Natural killer cell (primary cell): ENCODE data around the gene RPRD1B. TPM values are rescaled to one million over a fixed set of nuclear protein-coding genes. Genes with fewer than 3 reads are reported as not detected.

ENCODE experiments used
- ATAC-seq, 3 donors: fragments of 150-1000 bp in 2 of 3; fragments of 200-7000 bp in 1 of 3; cut with Tn5 transposase; 1 replicate in 1 of 3; 2 replicates in 2 of 3; pipeline ENCODE4 v1.10.0; 2021; ENCODE audit warnings: mild to moderate bottlenecking in 2 of 3, moderate library complexity in 2 of 3
- DNase-seq, 2 donors: peaks; one replicate each; pipeline versions ENCODE4 v3.0.0 to v3.0.0-alpha.2; 2013 to 2021; ENCODE audit warnings: mixed read lengths in 1 of 2
- H3K27ac ChIP-seq: one replicate; pipeline ENCODE4 v1.5.1; 2013; ENCODE audit warnings: mild to moderate bottlenecking, low read length
- H3K27me3 ChIP-seq: one replicate; pipeline ENCODE4 v1.6.1; 2013; ENCODE audit warnings: low read length; ENCODE audit not compliant: control insufficient read depth, insufficient read depth
- H3K36me3 ChIP-seq: one replicate; pipeline ENCODE4 v1.6.1; 2013; ENCODE audit warnings: low read length; ENCODE audit not compliant: control insufficient read depth, insufficient read depth
- H3K4me1 ChIP-seq: one replicate; pipeline ENCODE4 v1.6.1; 2013; ENCODE audit warnings: low read length; ENCODE audit not compliant: control insufficient read depth, insufficient read depth
- H3K4me3 ChIP-seq: one replicate; pipeline ENCODE4 v1.5.1; 2013; ENCODE audit warnings: low read length
- H3K9me3 ChIP-seq: one replicate; pipeline ENCODE4 v1.6.1; 2013; ENCODE audit warnings: low read length; ENCODE audit not compliant: control insufficient read depth, insufficient read depth
- H3K27ac Mint-ChIP-seq, 2 donors: one replicate each; pipeline ENCODE4 v1.8.0; 2022; ENCODE audit warnings: mild to moderate bottlenecking in 2 of 2, mixed read lengths in 2 of 2, moderate library complexity in 1 of 2
- H3K27me3 Mint-ChIP-seq, 2 donors: one replicate each; pipeline ENCODE4 v1.8.0; 2022; ENCODE audit warnings: low read depth in 2 of 2, mixed read lengths in 2 of 2
- H3K36me3 Mint-ChIP-seq: one replicate; pipeline ENCODE4 v1.8.0; 2022; ENCODE audit warnings: mixed read lengths
- H3K4me1 Mint-ChIP-seq, 2 donors: one replicate each; pipeline ENCODE4 v1.8.0; 2022; ENCODE audit warnings: mixed read lengths in 2 of 2
- H3K4me3 Mint-ChIP-seq: one replicate; pipeline ENCODE4 v1.8.0; 2022; ENCODE audit warnings: mild to moderate bottlenecking, moderate library complexity, mixed read lengths
- H3K9me3 Mint-ChIP-seq, 2 donors: one replicate each; pipeline ENCODE4 v1.8.0; 2022; ENCODE audit warnings: mixed read lengths in 2 of 2
- WGBS: methylation state at CpG from one replicate; pipeline ENCODE4 v1.1.7; 2013; ENCODE audit warnings: missing lambda C conversion rate; ENCODE audit not compliant: insufficient coverage; 5-methylcytosine and 5-hydroxymethylcytosine counted together
- intact Hi-C: fragments of 100-400 bp; cut with micrococcal nuclease; formaldehyde crosslinking; loops from one replicate; pipeline ENCODE4 v1.14.2; 2022
- total RNA-seq, 4 donors: library from RNA; stranded (reverse); fragments of 120-200 nt in 1 of 4; gene quantifications; one replicate each; pipeline versions ENCODE4 v1.2.3 to v1.2.4, GENCODE V29; 2013 to 2022
- TF ChIP-seq, protein P1 (sequence below): fragments of 200-600 bp; IDR thresholded peaks from one replicate; pipeline ENCODE4 v1.8.0; 2022; ENCODE audit warnings: antibody characterized with exemption

Gene RPRD1B
- total RNA-seq, 3 donors from 2014 or later (not counting 1 experiment from before 2014, with no cell fraction given), result 75.8 to 87.3 (median 77.6) TPM

DNA sequence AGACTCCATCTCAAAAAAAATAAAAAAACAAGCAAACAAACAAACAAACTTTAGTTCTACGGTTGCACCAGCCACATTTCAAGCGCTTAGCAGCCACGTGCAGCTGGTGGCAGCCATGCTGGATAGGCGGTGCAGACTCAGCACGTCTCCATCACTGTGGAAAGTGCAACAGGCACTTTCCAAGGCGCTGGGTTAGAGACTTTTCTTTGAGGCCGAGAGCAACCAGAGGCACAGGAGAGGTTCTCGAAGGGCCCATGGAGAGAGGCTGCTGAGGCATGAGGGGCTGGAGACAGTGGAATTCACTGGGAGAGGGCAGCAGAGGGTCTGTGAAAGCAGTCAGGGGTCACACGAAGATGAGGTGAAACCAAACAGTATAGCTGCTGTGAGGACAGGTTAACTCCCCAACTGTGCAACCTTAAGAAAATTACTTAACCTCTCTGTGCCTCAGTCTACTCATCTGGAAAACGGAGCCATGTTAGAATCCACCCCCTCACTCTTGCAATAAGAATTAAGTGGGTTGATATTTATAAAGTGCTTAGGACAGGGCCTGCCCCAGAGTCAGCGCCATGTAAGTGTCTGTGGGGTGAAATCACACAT lies 104.0 kb downstream of the RPRD1B start:
- intact Hi-C loops, result no loop called here
- Mint-ChIP-seq H3K27me3 (no peaks in the 10 kb centered on the region), H3K36me3 (no peaks in the 10 kb centered on the region), H3K4me1 (peaks cover 0 to 6% of the 10 kb centered on the region in 2 donors), H3K27ac (no peak overlapping the region), H3K9me3 (no peaks in the 10 kb centered on the region), H3K4me3 (no peak overlapping the region)
- Histone ChIP-seq H3K4me1 (peaks cover 12% of the 10 kb centered on the region), H3K27me3 (no peaks in the 10 kb centered on the region), H3K9me3 (no peaks in the 10 kb centered on the region), H3K27ac (no peak overlapping the region), H3K36me3 (no peaks in the 10 kb centered on the region), H3K4me3 (no peak overlapping the region)
- TF ChIP-seq, protein P1, sequence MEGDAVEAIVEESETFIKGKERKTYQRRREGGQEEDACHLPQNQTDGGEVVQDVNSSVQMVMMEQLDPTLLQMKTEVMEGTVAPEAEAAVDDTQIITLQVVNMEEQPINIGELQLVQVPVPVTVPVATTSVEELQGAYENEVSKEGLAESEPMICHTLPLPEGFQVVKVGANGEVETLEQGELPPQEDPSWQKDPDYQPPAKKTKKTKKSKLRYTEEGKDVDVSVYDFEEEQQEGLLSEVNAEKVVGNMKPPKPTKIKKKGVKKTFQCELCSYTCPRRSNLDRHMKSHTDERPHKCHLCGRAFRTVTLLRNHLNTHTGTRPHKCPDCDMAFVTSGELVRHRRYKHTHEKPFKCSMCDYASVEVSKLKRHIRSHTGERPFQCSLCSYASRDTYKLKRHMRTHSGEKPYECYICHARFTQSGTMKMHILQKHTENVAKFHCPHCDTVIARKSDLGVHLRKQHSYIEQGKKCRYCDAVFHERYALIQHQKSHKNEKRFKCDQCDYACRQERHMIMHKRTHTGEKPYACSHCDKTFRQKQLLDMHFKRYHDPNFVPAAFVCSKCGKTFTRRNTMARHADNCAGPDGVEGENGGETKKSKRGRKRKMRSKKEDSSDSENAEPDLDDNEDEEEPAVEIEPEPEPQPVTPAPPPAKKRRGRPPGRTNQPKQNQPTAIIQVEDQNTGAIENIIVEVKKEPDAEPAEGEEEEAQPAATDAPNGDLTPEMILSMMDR, result no peak
- WGBS, result 90% methylated on average over 10 of the region's 11 CpGs
- ATAC-seq, result no peak
- DNase-seq, result no peak

DNA sequence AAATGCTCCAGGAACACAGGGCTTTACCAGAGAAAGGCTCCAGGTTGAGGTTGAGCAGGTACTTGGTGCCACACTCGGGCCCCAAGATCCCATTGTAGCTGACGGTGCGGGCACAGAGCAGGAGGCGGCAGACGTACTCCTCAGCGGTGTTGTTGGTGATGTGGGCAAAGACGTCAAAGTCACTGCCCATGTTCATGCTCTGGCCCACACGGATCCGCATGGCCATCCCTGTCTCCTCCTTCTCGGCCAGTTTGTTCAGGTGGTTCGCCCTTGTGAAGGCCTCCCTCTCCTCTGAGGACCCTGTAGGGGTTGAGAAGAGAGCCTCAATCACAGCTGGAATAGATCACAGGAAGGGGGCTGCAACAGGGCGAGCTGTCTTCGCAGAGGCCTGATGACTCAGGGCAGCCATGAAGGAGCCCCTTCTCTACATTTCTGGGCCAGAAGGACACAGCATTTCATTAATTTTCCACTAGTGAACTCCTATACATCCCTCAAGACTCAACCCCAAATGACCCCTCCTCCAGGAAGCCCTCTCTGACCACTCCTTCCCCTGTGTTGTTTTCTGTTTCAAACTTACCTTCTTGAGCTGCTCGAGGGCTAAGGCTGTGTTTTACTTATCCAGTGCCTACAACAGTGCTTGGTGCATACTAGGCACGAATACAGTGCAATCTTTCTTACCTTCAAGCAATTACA lies 104.7 kb downstream of the RPRD1B start:
- Histone ChIP-seq H3K36me3 (no peaks in the 10 kb centered on the region), H3K27ac (no peak overlapping the region), H3K4me1 (peaks cover 12% of the 10 kb centered on the region), H3K9me3 (no peaks in the 10 kb centered on the region), H3K27me3 (no peaks in the 10 kb centered on the region), H3K4me3 (no peak overlapping the region)
- intact Hi-C loops, result no loop called here
- peaks cover 0 to 6% of the 10 kb centered on the region in 2 donors for H3K4me1 Mint-ChIP-seq
- H3K4me3 Mint-ChIP-seq, result no peak overlapping the region
- ATAC-seq, result no peak
- H3K9me3 Mint-ChIP-seq, result no peaks in the 10 kb centered on the region
- no peak for DNase-seq
- no peak overlapping the region for H3K27ac Mint-ChIP-seq
- no peaks in the 10 kb centered on the region for H3K36me3 Mint-ChIP-seq
- WGBS, result 89% methylated on average over 15 of the region's 15 CpGs
- TF ChIP-seq, protein P1, result no peak
- H3K27me3 Mint-ChIP-seq, result no peaks in the 10 kb centered on the region

GRCh38 chr20:38139156-38139912 lies 105.8 kb downstream of the RPRD1B start:
- Histone ChIP-seq H3K36me3 (no peaks in the 10 kb centered on the region), H3K27me3 (no peaks in the 10 kb centered on the region), H3K9me3 (no peaks in the 10 kb centered on the region), H3K4me3 (no peak overlapping the region), H3K27ac (no peak overlapping the region), H3K4me1 (peaks cover 15% of the 10 kb centered on the region)
- H3K9me3 Mint-ChIP-seq, result no peaks in the 10 kb centered on the region
- peaks cover 0 to 4% of the 10 kb centered on the region in 2 donors for H3K4me1 Mint-ChIP-seq
- ATAC-seq (no peak), DNase-seq (no peak)
- TF ChIP-seq, protein P1, result no peak
- no peaks in the 10 kb centered on the region for H3K36me3 Mint-ChIP-seq
- intact Hi-C loops, result no loop called here
- H3K27ac Mint-ChIP-seq, result no peak overlapping the region
- H3K4me3 Mint-ChIP-seq, result no peak overlapping the region
- no peaks in the 10 kb centered on the region for H3K27me3 Mint-ChIP-seq
- 93% methylated on average over 24 of the region's 25 CpGs for WGBS
